Measurements from ENCODE around the gene LENG1.

GRCh38 chr19:54129617-54129996 lies 29.9 kb downstream of the LENG1 start:
- no peak for TF ChIP-seq CTCF (conservative IDR thresholded peaks at IDR 0.05; ENCODE audit: low read length)
- no peak for TF ChIP-seq EZH2phosphoT487 (IDR thresholded peaks at IDR 0.05; ENCODE audit: borderline replicate concordance)
